GM21737 (cell line): ENCODE measurements around the gene UBQLN4.

Experiments used
- ATAC-seq: cut with Tn5 transposase; IDR thresholded peaks from one replicate; pipeline ENCODE4 v1.9.1; 2021; ENCODE audit warnings: mild to moderate bottlenecking, moderate library complexity; ENCODE audit not compliant: unreplicated experiment

Gene UBQLN4

GRCh38 chr1:156053768-156054499 is at the start of gene UBQLN4:
TSS of gene UBQLN4 (minus strand) at chr1:156053798. CDS start at chr1:156053701, 97 bp downstream.
- peak; percentile 46 for ATAC-seq

- ATAC-seq, result no peak
These were observed 49.3 kb upstream of the UBQLN4 start for GRCh38 chr1:156102633-156103511.

- ATAC-seq, result no peak
These were observed 48.3 kb upstream of the UBQLN4 start for GRCh38 chr1:156101880-156102279.

- ATAC-seq, result no peak
These were observed 46.8 kb upstream of the UBQLN4 start for GRCh38 chr1:156100205-156100995.

- ATAC-seq, result no peak
These were observed 45.7 kb upstream of the UBQLN4 start for GRCh38 chr1:156099282-156099681.

- no peak for ATAC-seq
These were observed 45.2 kb upstream of the UBQLN4 start for GRCh38 chr1:156098784-156099183.

GRCh38 chr1:156097499-156098178 is 44.0 kb upstream of the UBQLN4 start:
- no peak for ATAC-seq

GRCh38 chr1:156096640-156097391 is 43.2 kb upstream of the UBQLN4 start:
- peak; percentile 55 for ATAC-seq

GRCh38 chr1:156095906-156096508 is 42.4 kb upstream of the UBQLN4 start:
- no peak for ATAC-seq

GRCh38 chr1:156091610-156092009 is 38.0 kb upstream of the UBQLN4 start:
- ATAC-seq, result no peak

- no peak for ATAC-seq
These were observed 37.2 kb upstream of the UBQLN4 start for GRCh38 chr1:156090840-156091188.

- no peak for ATAC-seq
These were observed 36.7 kb upstream of the UBQLN4 start for GRCh38 chr1:156090138-156090839.

GRCh38 chr1:156089704-156090103 is 36.1 kb upstream of the UBQLN4 start:
- no peak for ATAC-seq

GRCh38 chr1:156086256-156086662 is 32.7 kb upstream of the UBQLN4 start:
- ATAC-seq, result no peak

GRCh38 chr1:156083800-156084790 is 30.5 kb upstream of the UBQLN4 start:
- ATAC-seq, result no peak

GRCh38 chr1:156082309-156083091 is 28.9 kb upstream of the UBQLN4 start, which contains the start of gene MEX3A:
TSS of gene MEX3A (minus strand) at chr1:156082465. CDS start at chr1:156081998, 467 bp downstream.
- no peak for ATAC-seq

GRCh38 chr1:156081917-156082308 is 28.3 kb upstream of the UBQLN4 start:
- no peak for ATAC-seq
